LNCaP clone FGC (cell line): ENCODE measurements around the gene TIMM44.

Experiments
- DNase-seq: peaks from one replicate; pipeline ENCODE4 v3.0.0-alpha.2; 2011; ENCODE audit warnings: low read depth
- H3K4me3 ChIP-seq: 2 replicates; pipeline ENCODE4 v1.5.1; 2011; ENCODE audit warnings: mild to moderate bottlenecking, low read depth, low read length, control low read depth
- TF ChIP-seq, protein P1 (sequence below): IDR thresholded peaks from 2 replicates; pipeline ENCODE4 v1.5.1; 2012; ENCODE audit warnings: mild to moderate bottlenecking; ENCODE audit not compliant: control insufficient read depth, insufficient read depth; ENCODE audit errors: extremely low read depth

The TIMM44 gene, protein sequence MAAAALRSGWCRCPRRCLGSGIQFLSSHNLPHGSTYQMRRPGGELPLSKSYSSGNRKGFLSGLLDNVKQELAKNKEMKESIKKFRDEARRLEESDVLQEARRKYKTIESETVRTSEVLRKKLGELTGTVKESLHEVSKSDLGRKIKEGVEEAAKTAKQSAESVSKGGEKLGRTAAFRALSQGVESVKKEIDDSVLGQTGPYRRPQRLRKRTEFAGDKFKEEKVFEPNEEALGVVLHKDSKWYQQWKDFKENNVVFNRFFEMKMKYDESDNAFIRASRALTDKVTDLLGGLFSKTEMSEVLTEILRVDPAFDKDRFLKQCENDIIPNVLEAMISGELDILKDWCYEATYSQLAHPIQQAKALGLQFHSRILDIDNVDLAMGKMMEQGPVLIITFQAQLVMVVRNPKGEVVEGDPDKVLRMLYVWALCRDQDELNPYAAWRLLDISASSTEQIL

DNA sequence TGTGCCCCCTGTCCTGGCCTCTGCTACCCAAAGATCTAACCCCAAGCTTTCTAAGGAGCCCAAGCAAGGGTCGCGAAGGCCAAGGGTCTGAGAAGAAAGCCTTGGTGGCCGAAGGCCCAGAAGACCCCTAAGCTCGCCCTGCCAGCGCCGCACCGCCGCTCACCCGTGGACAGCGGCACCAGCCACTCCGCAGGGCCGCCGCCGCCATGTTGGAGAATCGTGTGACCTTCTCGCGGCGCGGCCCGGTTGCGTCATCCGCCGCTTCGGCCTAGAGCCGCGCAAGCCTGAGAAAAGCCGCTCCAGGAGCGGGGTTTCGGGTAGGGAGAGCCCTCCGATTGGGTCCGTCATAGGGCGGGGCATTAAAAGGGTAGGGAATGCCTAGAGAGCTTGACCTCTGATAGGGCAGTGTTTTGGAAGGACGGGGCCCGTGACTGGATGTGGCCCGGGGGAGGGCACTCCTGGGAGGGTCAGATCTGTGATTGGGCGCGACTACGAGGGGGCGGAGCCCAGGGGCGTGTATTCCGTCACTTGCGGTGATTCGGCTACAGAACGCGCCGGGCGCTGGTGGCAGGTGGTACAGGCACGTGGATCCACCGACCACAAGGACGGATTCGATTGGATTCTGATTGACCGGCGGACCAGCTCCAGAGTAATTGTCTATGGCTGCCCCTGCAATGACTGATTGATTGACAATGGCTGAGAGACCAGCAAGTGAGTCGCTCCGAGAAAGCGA, at the start of gene TIMM44:
Gene TIMM44 (minus strand): TSS at position 223 of the 733 bp plus-strand sequence. CDS start 15 bp downstream, at position 208.
- H3K4me3 ChIP-seq, result peak within 1 kb of the TSS; percentile 85
- DNase-seq, result peak; percentile 99
- TF ChIP-seq, protein P1, sequence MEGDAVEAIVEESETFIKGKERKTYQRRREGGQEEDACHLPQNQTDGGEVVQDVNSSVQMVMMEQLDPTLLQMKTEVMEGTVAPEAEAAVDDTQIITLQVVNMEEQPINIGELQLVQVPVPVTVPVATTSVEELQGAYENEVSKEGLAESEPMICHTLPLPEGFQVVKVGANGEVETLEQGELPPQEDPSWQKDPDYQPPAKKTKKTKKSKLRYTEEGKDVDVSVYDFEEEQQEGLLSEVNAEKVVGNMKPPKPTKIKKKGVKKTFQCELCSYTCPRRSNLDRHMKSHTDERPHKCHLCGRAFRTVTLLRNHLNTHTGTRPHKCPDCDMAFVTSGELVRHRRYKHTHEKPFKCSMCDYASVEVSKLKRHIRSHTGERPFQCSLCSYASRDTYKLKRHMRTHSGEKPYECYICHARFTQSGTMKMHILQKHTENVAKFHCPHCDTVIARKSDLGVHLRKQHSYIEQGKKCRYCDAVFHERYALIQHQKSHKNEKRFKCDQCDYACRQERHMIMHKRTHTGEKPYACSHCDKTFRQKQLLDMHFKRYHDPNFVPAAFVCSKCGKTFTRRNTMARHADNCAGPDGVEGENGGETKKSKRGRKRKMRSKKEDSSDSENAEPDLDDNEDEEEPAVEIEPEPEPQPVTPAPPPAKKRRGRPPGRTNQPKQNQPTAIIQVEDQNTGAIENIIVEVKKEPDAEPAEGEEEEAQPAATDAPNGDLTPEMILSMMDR, result no peak

DNA sequence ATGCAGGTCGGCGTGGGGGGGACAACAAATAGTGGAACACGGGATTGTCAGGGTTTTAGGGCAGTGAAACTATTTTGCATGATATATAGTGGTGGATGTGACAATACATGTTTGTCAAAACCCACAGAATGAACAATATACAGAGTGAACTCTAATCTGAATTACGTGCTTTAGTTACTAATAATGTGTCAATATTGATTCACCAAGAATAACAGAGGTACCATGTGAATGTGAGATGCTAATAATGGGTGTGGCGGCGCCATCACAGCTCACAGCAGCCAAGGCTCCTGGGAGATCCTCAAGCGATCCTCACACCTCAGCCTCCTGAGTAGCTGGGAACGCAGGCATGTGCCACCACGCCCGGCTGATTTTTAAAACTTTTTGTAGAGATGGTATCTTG, 49.1 kb upstream of the TIMM44 start:
- H3K4me3 ChIP-seq, result no peak overlapping the region
- TF ChIP-seq, protein P1, result no peak
- DNase-seq, result no peak

DNA sequence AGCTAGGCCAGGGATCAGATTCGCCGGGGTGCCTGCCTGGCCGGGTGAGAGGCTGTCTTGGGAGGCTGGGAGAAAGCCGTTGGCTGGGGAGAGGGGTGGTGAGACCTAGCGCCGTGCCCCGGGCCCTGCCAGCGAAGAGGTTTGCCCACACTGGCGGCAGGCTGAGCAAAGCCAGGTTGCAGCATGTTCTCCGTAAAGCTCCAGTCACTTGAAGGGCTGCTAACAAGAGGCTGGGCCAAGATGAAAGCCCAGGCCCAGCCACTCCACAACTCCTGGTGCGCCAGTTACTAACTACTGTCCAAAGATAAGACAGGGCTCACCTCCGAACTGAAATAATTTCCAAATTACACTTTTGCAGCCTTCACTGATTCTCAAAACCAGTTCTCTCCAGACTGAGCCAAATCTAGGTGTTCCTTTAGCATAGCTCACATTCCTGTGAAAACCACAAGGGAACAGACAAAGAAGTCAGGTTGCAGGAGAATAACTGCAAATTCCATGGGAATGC, 45.7 kb upstream of the TIMM44 start:
- no peak overlapping the region for H3K4me3 ChIP-seq
- TF ChIP-seq, protein P1, result no peak
- no peak for DNase-seq

DNA sequence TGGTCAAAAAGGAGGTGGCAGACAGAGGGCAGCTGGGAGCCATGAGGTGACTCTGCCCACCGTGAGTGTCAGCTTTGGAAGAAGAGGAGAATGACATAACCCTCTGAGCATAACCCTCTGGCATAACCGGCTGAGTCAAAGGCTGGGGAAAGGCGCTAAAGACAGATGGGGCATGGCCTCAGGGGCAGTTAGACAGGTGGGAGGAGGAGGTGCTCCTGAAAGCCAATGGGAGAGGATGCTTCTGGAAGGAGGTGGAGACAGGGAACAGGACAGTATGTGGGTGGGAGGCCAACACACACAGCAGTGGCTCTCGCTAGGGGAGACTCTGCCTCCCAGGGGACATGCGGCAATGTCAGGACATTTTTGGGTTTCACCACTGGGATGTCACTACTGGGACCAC, 44.8 kb upstream of the TIMM44 start:
- no peak overlapping the region for H3K4me3 ChIP-seq
- DNase-seq, result no peak
- TF ChIP-seq, protein P1, result no peak

DNA sequence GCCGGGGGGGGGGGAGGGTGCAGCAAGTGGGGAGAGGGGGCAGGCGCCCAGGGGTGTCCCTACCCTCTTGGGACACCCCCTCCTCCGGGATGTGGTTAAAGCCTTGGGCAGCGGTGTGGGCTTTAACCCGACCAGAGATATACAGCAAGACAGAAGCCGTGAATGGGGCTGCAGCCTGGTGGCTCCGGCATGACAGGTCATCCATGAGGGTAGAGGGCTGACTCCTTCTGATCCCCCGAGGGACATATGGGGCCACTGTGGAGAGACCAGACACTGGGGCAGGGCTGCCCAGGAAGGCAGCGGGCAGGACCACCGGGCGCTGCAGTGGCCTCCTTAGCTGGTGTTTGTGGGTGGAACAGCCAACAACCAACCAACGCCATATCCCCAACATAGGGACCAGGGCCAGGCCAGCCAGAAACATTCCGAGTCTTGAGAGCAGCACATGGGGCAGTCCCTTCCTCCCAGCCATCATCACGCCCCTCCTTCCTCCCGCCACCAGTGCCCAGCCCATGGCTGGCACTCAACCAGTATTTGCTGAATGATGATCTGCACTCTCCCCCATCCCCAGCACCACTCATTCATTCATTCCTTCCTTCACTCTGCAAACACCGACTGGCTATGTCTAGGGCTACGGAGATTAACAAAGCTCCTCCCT, 43.8 kb upstream of the TIMM44 start:
- DNase-seq, result no peak
- TF ChIP-seq, protein P1, result no peak
- H3K4me3 ChIP-seq, result no peak overlapping the region

DNA sequence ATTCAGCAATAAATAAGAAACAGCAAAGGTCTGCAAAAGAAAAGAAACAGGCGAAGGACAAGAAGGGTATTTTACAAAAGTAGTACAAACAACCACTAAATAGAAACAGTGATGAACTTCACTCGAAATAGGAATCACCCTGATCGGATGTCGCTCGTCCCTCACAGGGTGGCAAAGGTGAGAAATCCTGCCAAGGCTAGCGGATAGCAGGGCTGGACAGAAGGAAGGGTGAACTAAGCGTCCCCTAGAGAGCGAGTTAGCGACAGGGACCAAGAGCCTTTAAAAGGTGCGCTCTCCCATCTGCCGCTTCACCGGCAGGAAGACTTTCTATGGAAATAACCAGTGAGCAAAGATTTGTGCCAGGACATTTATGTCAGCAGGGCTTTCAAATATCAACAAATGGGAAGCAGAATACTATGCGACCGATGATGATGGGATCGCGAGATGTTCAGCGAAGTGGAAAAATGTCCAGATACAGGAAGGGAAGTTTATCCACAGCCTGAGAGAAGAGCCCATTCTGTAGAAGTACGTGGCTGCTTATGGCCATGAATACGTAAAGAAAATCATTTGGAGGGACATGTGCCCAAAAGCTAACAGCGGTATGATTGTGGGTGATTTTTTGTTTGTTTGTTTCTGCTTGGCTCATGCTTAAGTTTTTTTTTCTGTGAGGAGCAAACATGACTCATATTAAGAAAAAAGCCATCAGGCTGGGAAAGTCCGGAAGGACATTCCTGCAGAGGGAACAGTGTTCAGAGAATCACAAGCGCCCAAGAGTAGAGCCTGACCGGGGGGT, 43.1 kb upstream of the TIMM44 start:
- DNase-seq, result no peak
- TF ChIP-seq, protein P1, result no peak
- no peak overlapping the region for H3K4me3 ChIP-seq
